DOHH2 (cell line): ENCODE results near the gene KSR1.

ENCODE experiments used
- H3F3A ChIP-seq: fragments of 200-600 bp; sonication (generic), shearing (Covaris generic); 2 replicates; pipeline ENCODE4 v1.6.0; 2016; ENCODE audit warnings: antibody characterized with exemption, mild to moderate bottlenecking; ENCODE audit not compliant: control insufficient read depth, insufficient read depth
- H3K27ac ChIP-seq: fragments of 200-600 bp; sonication (generic); 2 replicates; pipeline ENCODE4 v1.5.1; 2014; ENCODE audit warnings: low read depth, mild to moderate bottlenecking, low read length, moderate library complexity
- H3K27me3 ChIP-seq: fragments of 200-600 bp; sonication (generic); 2 replicates; pipeline ENCODE4 v1.6.1; 2014; ENCODE audit warnings: mild to moderate bottlenecking, low read length, mixed read lengths; ENCODE audit not compliant: control insufficient read depth
- H3K36me3 ChIP-seq: fragments of 200-600 bp; sonication (generic); 2 replicates; pipeline ENCODE4 v1.6.1; 2014; ENCODE audit warnings: mild to moderate bottlenecking, low read length, moderate library complexity, mixed read lengths; ENCODE audit not compliant: control insufficient read depth
- H3K4me1 ChIP-seq: fragments of 200-600 bp; sonication (generic); 2 replicates; pipeline ENCODE4 v1.6.1; 2014; ENCODE audit warnings: mild to moderate bottlenecking, low read length, mixed read lengths; ENCODE audit not compliant: control insufficient read depth
- H3K4me2 ChIP-seq: fragments of 200-600 bp; sonication (generic); 2 replicates; pipeline ENCODE4 v1.6.0; 2014; ENCODE audit warnings: mild to moderate bottlenecking, low read length, moderate library complexity
- H3K4me3 ChIP-seq: fragments of 200-600 bp; sonication (generic); 2 replicates; pipeline ENCODE4 v1.5.1; 2014; ENCODE audit warnings: mild to moderate bottlenecking, low read length, mixed read lengths
- H3K79me2 ChIP-seq: fragments of 200-600 bp; sonication (generic); 2 replicates; pipeline ENCODE4 v1.6.1; 2014; ENCODE audit warnings: mild to moderate bottlenecking, low read length, mixed read lengths; ENCODE audit not compliant: control insufficient read depth
- H3K9me2 ChIP-seq: fragments of 200-600 bp; sonication (generic); replicated peaks from 2 replicates; pipeline ENCODE4 v1.6.1; 2014; ENCODE audit warnings: mild to moderate bottlenecking, low read length, mixed read lengths; ENCODE audit not compliant: control insufficient read depth
- H3K9me3 ChIP-seq: fragments of 200-600 bp; sonication (generic); 2 replicates; pipeline ENCODE4 v1.6.1; 2014; ENCODE audit warnings: antibody characterized with exemption, low read length, mixed read lengths; ENCODE audit not compliant: control insufficient read depth, insufficient read depth
- H4K20me1 ChIP-seq: fragments of 200-600 bp; sonication (generic); 2 replicates; pipeline ENCODE4 v1.6.0; 2014; ENCODE audit warnings: low read depth, mild to moderate bottlenecking, antibody characterized with exemption, low read length, moderate library complexity; ENCODE audit not compliant: control insufficient read depth, insufficient read depth
- EZH2phosphoT487 ChIP-seq: fragments of 200-600 bp; sonication (generic); IDR thresholded peaks from 2 replicates; pipeline ENCODE4 v1.6.1; 2017; ENCODE audit warnings: borderline replicate concordance, mild to moderate bottlenecking, antibody characterized with exemption, low read length, moderate library complexity, mixed read lengths
- TF ChIP-seq, protein P1 (sequence below): fragments of 200-600 bp; sonication (generic); IDR thresholded peaks from one replicate; pipeline ENCODE4 v1.5.1; 2014; ENCODE audit warnings: antibody characterized with exemption, mild to moderate bottlenecking, low read depth, low read length; ENCODE audit not compliant: poor library complexity, severe bottlenecking

KSR1 gene

DNA sequence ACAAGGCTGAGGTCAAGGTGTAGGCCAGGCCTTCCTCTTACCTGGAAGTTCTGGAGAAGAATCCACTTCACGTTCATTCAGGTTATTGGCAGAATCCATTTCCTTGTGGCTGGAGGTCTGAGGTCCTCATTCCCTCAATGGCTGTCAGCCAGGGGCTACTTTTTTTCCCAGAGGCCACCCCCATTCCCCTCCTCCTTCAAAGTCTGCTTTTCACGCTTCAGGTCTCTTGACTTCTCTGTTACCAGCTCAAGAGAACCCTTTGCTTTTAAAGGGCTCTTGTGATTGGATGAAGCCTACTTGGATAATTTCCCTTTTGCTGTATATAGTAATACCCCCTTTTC is 119.6 kb downstream of the KSR1 start:
- Histone ChIP-seq H3K4me2 (no peak overlapping the region), H3K79me2 (no peaks in the 10 kb centered on the region), H3K4me1 (no peaks in the 10 kb centered on the region), H3K9me2 (no peaks in the 10 kb centered on the region), H3F3A (no peaks in the 10 kb centered on the region), H3K36me3 (no peaks in the 10 kb centered on the region), H3K4me3 (no peak overlapping the region), H3K9me3 (no peaks in the 10 kb centered on the region), H4K20me1 (no peaks in the 10 kb centered on the region), H3K27ac (no peak overlapping the region), H3K27me3 (no peaks in the 10 kb centered on the region)
- TF ChIP-seq EZH2phosphoT487: no peak
- TF ChIP-seq, protein P1, sequence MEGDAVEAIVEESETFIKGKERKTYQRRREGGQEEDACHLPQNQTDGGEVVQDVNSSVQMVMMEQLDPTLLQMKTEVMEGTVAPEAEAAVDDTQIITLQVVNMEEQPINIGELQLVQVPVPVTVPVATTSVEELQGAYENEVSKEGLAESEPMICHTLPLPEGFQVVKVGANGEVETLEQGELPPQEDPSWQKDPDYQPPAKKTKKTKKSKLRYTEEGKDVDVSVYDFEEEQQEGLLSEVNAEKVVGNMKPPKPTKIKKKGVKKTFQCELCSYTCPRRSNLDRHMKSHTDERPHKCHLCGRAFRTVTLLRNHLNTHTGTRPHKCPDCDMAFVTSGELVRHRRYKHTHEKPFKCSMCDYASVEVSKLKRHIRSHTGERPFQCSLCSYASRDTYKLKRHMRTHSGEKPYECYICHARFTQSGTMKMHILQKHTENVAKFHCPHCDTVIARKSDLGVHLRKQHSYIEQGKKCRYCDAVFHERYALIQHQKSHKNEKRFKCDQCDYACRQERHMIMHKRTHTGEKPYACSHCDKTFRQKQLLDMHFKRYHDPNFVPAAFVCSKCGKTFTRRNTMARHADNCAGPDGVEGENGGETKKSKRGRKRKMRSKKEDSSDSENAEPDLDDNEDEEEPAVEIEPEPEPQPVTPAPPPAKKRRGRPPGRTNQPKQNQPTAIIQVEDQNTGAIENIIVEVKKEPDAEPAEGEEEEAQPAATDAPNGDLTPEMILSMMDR: no peak

DNA sequence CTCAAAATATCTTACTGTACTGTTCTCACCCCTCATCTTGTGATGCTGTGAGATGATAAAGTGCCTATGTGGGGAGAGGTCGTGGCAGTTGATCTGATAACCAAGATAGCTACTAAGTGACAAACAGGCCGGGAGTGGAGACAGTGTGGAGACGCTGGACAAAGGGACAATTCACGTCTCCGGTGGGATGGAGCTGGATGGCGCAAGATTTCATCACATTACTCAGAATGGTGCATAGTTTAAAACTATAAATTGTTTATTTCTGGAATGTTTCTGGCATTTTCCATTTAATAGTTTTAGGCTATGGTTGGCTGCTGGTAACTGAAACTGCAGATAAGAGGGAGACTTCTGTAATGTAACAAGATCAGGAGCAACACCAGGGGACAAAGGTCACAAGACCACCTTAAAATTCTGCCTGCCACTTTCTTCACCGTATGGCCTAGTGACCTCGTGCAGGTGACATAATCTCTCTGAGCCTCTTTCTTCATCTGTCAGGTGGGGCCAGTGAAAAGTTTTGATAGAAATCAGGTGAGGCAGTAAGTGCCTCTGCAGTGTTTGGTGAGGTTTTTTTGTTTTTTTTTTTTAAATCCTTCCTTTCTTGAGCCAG is 120.3 kb downstream of the KSR1 start:
- no peaks in the 10 kb centered on the region for H4K20me1 ChIP-seq
- H3K9me2 ChIP-seq: no peaks in the 10 kb centered on the region
- H3K4me1 ChIP-seq: no peaks in the 10 kb centered on the region
- no peaks in the 10 kb centered on the region for H3K27me3 ChIP-seq
- H3K27ac ChIP-seq: no peak overlapping the region
- no peaks in the 10 kb centered on the region for H3K9me3 ChIP-seq
- no peaks in the 10 kb centered on the region for H3K36me3 ChIP-seq
- TF ChIP-seq, protein P1: no peak
- TF ChIP-seq EZH2phosphoT487: no peak
- H3K4me3 ChIP-seq: no peak overlapping the region
- H3F3A ChIP-seq: no peaks in the 10 kb centered on the region
- no peaks in the 10 kb centered on the region for H3K79me2 ChIP-seq
- no peak overlapping the region for H3K4me2 ChIP-seq

DNA sequence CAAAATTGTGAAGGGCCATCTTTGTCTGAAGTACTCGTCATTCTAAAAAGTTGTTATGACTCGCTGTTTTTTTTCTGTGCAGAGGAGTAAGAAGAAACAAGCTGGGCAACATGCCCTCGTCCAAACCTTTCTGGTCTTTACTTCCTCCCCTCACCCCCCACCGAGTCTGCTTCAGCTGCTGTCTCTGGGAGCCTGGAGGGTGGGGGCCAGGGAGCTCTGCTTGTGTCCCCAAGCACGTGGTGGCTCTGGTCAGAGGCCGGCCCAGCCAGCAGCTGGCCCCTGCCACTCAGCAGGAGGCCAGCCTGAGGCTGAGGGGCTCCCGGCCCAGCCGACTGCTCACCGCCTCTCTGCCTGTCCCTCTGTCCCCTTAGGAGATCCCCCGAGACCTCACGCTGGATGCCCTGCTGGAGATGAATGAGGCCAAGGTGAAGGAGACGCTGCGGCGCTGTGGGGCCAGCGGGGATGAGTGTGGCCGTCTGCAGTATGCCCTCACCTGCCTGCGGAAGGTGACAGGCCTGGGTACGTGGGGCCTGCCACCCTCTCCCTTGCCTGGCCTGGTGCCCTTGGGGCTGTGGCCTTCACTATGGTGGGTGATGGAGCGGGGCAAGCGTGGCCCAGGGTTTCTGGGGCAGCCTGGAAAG is 121.0 kb downstream of the KSR1 start:
- no peaks in the 10 kb centered on the region for H3K9me2 ChIP-seq

More for the DNA sequence above, 121.0 kb downstream of the KSR1 start:
- Histone ChIP-seq H3K36me3 (no peaks in the 10 kb centered on the region), H3K27me3 (no peaks in the 10 kb centered on the region), H3K9me3 (no peaks in the 10 kb centered on the region), H4K20me1 (no peaks in the 10 kb centered on the region), H3K4me2 (no peak overlapping the region), H3F3A (no peaks in the 10 kb centered on the region), H3K79me2 (no peaks in the 10 kb centered on the region), H3K27ac (no peak overlapping the region), H3K4me3 (no peak overlapping the region), H3K4me1 (no peaks in the 10 kb centered on the region)
- TF ChIP-seq, protein P1: no peak
